ENCODE data around the gene FBXO30. TPM values are rescaled to one million over a fixed set of nuclear protein-coding genes. Genes with fewer than 3 reads are reported as not detected.

Gene FBXO30, protein sequence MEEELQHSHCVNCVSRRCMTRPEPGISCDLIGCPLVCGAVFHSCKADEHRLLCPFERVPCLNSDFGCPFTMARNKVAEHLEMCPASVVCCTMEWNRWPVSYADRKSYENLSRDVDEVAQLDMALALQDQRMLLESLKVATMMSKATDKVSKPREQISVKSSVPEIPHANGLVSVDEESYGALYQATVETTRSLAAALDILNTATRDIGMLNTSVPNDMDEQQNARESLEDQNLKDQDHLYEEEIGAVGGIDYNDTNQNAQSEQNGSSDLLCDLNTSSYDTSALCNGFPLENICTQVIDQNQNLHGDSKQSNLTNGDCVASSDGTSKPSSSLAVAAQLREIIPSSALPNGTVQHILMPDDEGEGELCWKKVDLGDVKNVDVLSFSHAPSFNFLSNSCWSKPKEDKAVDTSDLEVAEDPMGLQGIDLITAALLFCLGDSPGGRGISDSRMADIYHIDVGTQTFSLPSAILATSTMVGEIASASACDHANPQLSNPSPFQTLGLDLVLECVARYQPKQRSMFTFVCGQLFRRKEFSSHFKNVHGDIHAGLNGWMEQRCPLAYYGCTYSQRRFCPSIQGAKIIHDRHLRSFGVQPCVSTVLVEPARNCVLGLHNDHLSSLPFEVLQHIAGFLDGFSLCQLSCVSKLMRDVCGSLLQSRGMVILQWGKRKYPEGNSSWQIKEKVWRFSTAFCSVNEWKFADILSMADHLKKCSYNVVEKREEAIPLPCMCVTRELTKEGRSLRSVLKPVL
- total RNA-seq (2021): 10.9 and 12.2 TPM in 2 replicates
- percentile 91 among the genes with signal in this experiment for Bru-seq, nascent RNA
- BruChase-seq, experiment 1, labeled RNA remaining after a 2-hour chase: percentile 96 among the genes with signal in this experiment
- percentile 75 among the genes with signal in this experiment for BruChase-seq, experiment 2, labeled RNA remaining after a 6-hour chase
- long read RNA-seq, full-length matches to known transcripts: 39 of 44 reads
- long read RNA-seq, partial matches to known transcripts: 3 of 44 reads
- long read RNA-seq, other reads (novel, unspliced or antisense): 2 of 44 reads

DNA sequence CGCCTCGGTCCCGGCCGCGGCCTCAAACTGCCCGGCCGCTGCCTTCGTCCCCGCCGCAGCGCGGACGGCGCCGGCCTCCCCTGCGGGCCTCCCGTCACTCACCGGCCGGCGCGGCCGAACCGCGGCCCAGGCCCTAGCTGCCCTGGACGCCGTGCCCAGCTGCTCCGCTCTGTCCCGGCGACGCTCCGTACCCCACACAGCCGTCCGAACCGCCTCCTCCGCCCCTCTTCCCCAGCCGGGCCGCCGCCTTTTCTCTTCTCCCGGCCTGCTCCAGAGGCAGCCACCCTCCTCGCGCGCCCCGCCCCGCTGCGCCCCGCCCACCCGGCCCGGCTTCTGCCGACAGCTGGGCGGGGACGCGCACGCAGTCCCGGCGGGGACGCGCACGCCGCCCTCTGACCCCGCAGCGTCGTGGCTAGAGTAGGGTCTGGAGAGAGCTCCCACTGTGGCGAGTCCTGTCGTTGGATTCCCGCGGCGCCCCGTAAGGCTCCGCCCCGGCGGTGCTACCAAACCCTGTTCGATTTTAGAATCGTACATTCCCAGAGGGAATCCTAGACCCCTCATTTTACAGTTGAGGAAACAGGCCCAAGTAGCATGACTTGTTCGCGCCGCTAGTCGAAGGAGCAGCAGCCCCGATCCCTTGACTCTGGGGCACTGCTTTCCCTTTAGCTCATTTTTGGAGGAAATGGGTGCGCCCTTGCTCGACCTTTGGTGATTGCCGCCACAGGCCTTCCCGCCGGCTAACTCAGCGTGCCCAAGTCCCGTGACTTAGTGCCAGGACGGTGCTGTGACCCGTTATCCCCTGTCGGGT lies at the start of gene FBXO30:
FBXO30 (minus strand) TSS at position 295 of the 808 bp plus-strand sequence. CDS start 8,390 bp downstream, outside the sequence.
- ChIA-PET CTCF (no interaction called here), POLR2A (ENCODE audit: low non-redundant PET) (interaction anchor here (0.5 to 0.7 kb wide), 2 partner anchors 9 to 344 kb away, joined by 4 to 8 read pairs; no protein-coding TSS in a partner anchor)
- H3K4me1 ChIP-seq (ENCODE audit: insufficient read depth, low read length, poor library complexity, severe bottlenecking): peaks cover 22% of the 10 kb centered on the region
- peak; percentile 93 for DNase-seq (ENCODE audit: low spot score)
- no TSS peak for BruUV-seq (replicated peaks)
- no peaks in the 10 kb centered on the region for H3K36me3 ChIP-seq (ENCODE audit: insufficient read depth, low read length, poor library complexity, severe bottlenecking)
- H3K27ac ChIP-seq (ENCODE audit: low read depth, low read length, poor library complexity, severe bottlenecking): peak within 1 kb of the TSS; percentile 87
- TF ChIP-seq, protein P1, sequence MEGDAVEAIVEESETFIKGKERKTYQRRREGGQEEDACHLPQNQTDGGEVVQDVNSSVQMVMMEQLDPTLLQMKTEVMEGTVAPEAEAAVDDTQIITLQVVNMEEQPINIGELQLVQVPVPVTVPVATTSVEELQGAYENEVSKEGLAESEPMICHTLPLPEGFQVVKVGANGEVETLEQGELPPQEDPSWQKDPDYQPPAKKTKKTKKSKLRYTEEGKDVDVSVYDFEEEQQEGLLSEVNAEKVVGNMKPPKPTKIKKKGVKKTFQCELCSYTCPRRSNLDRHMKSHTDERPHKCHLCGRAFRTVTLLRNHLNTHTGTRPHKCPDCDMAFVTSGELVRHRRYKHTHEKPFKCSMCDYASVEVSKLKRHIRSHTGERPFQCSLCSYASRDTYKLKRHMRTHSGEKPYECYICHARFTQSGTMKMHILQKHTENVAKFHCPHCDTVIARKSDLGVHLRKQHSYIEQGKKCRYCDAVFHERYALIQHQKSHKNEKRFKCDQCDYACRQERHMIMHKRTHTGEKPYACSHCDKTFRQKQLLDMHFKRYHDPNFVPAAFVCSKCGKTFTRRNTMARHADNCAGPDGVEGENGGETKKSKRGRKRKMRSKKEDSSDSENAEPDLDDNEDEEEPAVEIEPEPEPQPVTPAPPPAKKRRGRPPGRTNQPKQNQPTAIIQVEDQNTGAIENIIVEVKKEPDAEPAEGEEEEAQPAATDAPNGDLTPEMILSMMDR (conservative IDR thresholded peaks at IDR 0.05; ENCODE audit: low read depth, low read length): peak; percentile 12; the same call in 1 of the 2 replicates
- no peak for TF ChIP-seq EZH2 (IDR thresholded peaks at IDR 0.05; ENCODE audit: borderline replicate concordance, low read depth, low read length, poor library complexity, severe bottlenecking)
- no peaks in the 10 kb centered on the region for H3K9me3 ChIP-seq (ENCODE audit: low read depth, low read length, poor library complexity, severe bottlenecking)
- H3K4me3 ChIP-seq (ENCODE audit: low read depth, low read length, poor library complexity, severe bottlenecking): peak within 1 kb of the TSS; percentile 84
- intact Hi-C loops (cut with micrococcal nuclease; ENCODE audit: unreplicated experiment): loop anchor here (2.0 kb wide), 1 partner anchor 80 kb away; the partner anchor contains the start of gene EPM2A
- H3K27me3 ChIP-seq (replicated peaks; ENCODE audit: insufficient read depth, low read depth, low read length, poor library complexity): no peaks in the 10 kb centered on the region

DNA sequence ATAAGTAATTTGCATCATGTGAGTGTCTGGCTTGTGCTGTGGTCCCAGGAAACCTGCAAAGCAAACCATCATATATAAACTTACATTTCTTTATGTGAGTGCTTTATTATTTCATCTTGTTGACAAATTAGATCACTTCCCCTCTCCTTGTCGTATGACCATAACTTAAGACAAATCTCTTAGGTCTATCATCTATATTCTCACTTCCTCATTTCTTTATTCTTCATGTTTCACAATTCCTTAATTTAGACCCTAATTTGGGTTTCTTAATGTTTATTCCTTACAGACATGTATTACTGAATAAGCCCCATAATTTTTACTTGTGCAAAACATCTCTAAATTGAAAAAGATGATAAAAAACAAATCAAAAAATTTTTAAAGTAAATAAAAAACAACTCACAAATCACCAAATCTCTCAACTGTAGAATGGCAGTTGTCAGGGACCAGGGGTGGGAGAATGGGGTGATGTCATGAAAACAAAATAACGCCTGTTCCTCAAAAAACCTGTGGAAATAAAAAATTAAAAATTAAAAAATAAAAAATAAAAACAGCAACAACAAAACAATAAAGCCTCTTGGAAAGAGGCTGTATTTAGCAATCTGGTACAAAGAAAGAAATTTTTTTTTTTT lies 49.5 kb upstream of the FBXO30 start:
- H3K4me3 ChIP-seq (ENCODE audit: low read depth, low read length, poor library complexity, severe bottlenecking): no peak overlapping the region
- CTCF ChIA-PET: no interaction called here
- no peaks in the 10 kb centered on the region for H3K4me1 ChIP-seq (ENCODE audit: insufficient read depth, low read length, poor library complexity, severe bottlenecking)
- no peaks in the 10 kb centered on the region for H3K36me3 ChIP-seq (ENCODE audit: insufficient read depth, low read length, poor library complexity, severe bottlenecking)
- BruUV-seq (replicated peaks): no TSS peak
- TF ChIP-seq, protein P1 (conservative IDR thresholded peaks at IDR 0.05; ENCODE audit: low read depth, low read length): no peak
- TF ChIP-seq EZH2 (IDR thresholded peaks at IDR 0.05; ENCODE audit: borderline replicate concordance, low read depth, low read length, poor library complexity, severe bottlenecking): no peak
- H3K9me3 ChIP-seq (ENCODE audit: low read depth, low read length, poor library complexity, severe bottlenecking): peaks cover 7% of the 10 kb centered on the region
- POLR2A ChIA-PET (ENCODE audit: low non-redundant PET): no interaction called here
- no peaks in the 10 kb centered on the region for H3K27me3 ChIP-seq (replicated peaks; ENCODE audit: insufficient read depth, low read depth, low read length, poor library complexity)
- intact Hi-C loops (cut with micrococcal nuclease; ENCODE audit: unreplicated experiment): no loop called here
- DNase-seq (ENCODE audit: low spot score): no peak
- H3K27ac ChIP-seq (ENCODE audit: low read depth, low read length, poor library complexity, severe bottlenecking): no peak overlapping the region

Data from A673 (cell line).